IMR-90 (cell line): Measurements from ENCODE around the gene INPP5D. TPM values are rescaled to one million over a fixed set of nuclear protein-coding genes. Genes with fewer than 3 reads are reported as not detected.

Source experiments
- ATAC-seq: fragments of 200-7000 bp; cut with Tn5 transposase; 2 replicates; pipeline ENCODE4 v1.9.1; 2020; ENCODE audit warnings: low read depth, mild to moderate bottlenecking, moderate library complexity
- BruUV-seq: library from RNA; stranded (reverse); fragments of 400-500 nt; replicated peaks from 2 replicates; lab custom pipeline; 2021; lab: Mats Ljungman, UMichigan
- CTCF ChIA-PET: fragments of 300-600 bp; formaldehyde crosslinking; extraction: SDS; loops from one replicate; lab custom pipeline; 2021; ENCODE audit warnings: antibody characterized with exemption; lab: Yijun Ruan, JAX
- POLR2A ChIA-PET: fragments of 300-600 bp; sonication (Branson Sonifier 250); formaldehyde crosslinking; loops from one replicate; lab custom pipeline; 2022; ENCODE audit warnings: antibody characterized with exemption; ENCODE audit not compliant: unreplicated experiment; lab: Charles Lee
- DNase-seq: peaks from one replicate; pipeline ENCODE4 v3.0.0; 2013
- H2AFZ ChIP-seq: replicated peaks from 2 replicates; pipeline ENCODE3; 2013; ENCODE audit warnings: low read length, mild to moderate bottlenecking; ENCODE audit not compliant: poor library complexity
- H2AK5ac ChIP-seq: 2 replicates; pipeline ENCODE4 v1.6.1; 2013; ENCODE audit warnings: low read depth, low read length, inconsistent platforms
- H2AK9ac ChIP-seq: replicated peaks from 2 replicates; pipeline ENCODE3; 2013; ENCODE audit warnings: mild to moderate bottlenecking, low read depth, low read length, moderate library complexity; ENCODE audit not compliant: poor library complexity
- H2BK120ac ChIP-seq: 2 replicates; pipeline ENCODE4 v1.6.1; 2013; ENCODE audit warnings: low read depth, low read length, inconsistent platforms
- H2BK15ac ChIP-seq: 3 replicates; pipeline ENCODE4 v1.6.1; 2013; ENCODE audit warnings: low read depth, low read length, inconsistent platforms
- H2BK20ac ChIP-seq: 2 replicates; pipeline ENCODE4 v1.6.1; 2013; ENCODE audit warnings: low read depth, mild to moderate bottlenecking, inconsistent platforms, low read length, moderate library complexity
- H2BK5ac ChIP-seq: 2 replicates; pipeline ENCODE4 v1.6.1; 2013; ENCODE audit warnings: mild to moderate bottlenecking, low read depth, low read length, inconsistent platforms; ENCODE audit not compliant: poor library complexity, severe bottlenecking
- H3K14ac ChIP-seq: replicated peaks from 2 replicates; pipeline ENCODE4 v1.6.1; 2013; ENCODE audit warnings: low read depth, low read length, inconsistent platforms
- H3K18ac ChIP-seq: 2 replicates; pipeline ENCODE4 v1.6.1; 2013; ENCODE audit warnings: low read depth, low read length, control low read depth
- H3K23ac ChIP-seq: 2 replicates; pipeline ENCODE4 v1.6.1; 2013; ENCODE audit warnings: low read depth, low read length, inconsistent platforms
- H3K27ac ChIP-seq: 2 replicates; pipeline ENCODE4 v1.5.1; 2013; ENCODE audit warnings: mild to moderate bottlenecking, control low read depth, low read length; ENCODE audit not compliant: insufficient read depth
- H3K27me3 ChIP-seq: 2 replicates; pipeline ENCODE4 v1.6.1; 2013; ENCODE audit warnings: low read length; ENCODE audit not compliant: control insufficient read depth, insufficient read depth
- H3K36me3 ChIP-seq: 2 replicates; pipeline ENCODE4 v1.6.1; 2013; ENCODE audit warnings: low read length, mixed read lengths; ENCODE audit not compliant: control insufficient read depth, insufficient read depth
- H3K4ac ChIP-seq: 2 replicates; pipeline ENCODE4 v1.6.1; 2013; ENCODE audit warnings: low read depth, low read length, inconsistent platforms
- H3K4me1 ChIP-seq: 2 replicates; pipeline ENCODE4 v1.6.1; 2013; ENCODE audit warnings: low read length, mixed read lengths; ENCODE audit not compliant: control insufficient read depth, insufficient read depth
- H3K4me2 ChIP-seq: 2 replicates; pipeline ENCODE4 v1.6.1; 2013; ENCODE audit warnings: low read depth, mild to moderate bottlenecking, control low read depth, low read length, moderate library complexity
- H3K4me3 ChIP-seq: 2 replicates; pipeline ENCODE4 v1.5.1; 2013; ENCODE audit warnings: low read depth, mild to moderate bottlenecking, control low read depth, low read length, moderate library complexity; ENCODE audit not compliant: insufficient read depth
- H3K56ac ChIP-seq: 2 replicates; pipeline ENCODE4 v1.6.1; 2013; ENCODE audit warnings: low read length, inconsistent platforms; ENCODE audit not compliant: insufficient read depth; ENCODE audit errors: extremely low read depth
- H3K79me1 ChIP-seq, 2 experiments: 2 replicates each; pipeline ENCODE4 v1.6.1; 2013; ENCODE audit warnings: low read length in 2 of 2, inconsistent platforms in 1 of 2, low read depth in 1 of 2
- H3K9ac ChIP-seq: 2 replicates; pipeline ENCODE4 v1.6.1; 2013; ENCODE audit warnings: low read depth, low read length, control low read depth
- H3K9me1 ChIP-seq: 2 replicates; pipeline ENCODE4 v1.6.1; 2013; ENCODE audit warnings: low read length, inconsistent platforms; ENCODE audit not compliant: insufficient read depth
- H3K9me3 ChIP-seq: 2 replicates; pipeline ENCODE4 v1.6.1; 2013; ENCODE audit warnings: low read length; ENCODE audit not compliant: control insufficient read depth, insufficient read depth
- H4K20me1 ChIP-seq: 2 replicates; pipeline ENCODE4 v1.6.1; 2013; ENCODE audit warnings: low read length, inconsistent platforms; ENCODE audit not compliant: insufficient read depth
- H4K5ac ChIP-seq: 2 replicates; pipeline ENCODE4 v1.6.1; 2013; ENCODE audit warnings: mild to moderate bottlenecking, low read depth, low read length, control low read depth
- H4K8ac ChIP-seq, 2 experiments: 2 replicates each; pipeline ENCODE4 v1.6.1; 2013; ENCODE audit warnings: low read depth in 2 of 2, low read length in 2 of 2, control low read depth in 1 of 2, inconsistent platforms in 1 of 2
- H4K91ac ChIP-seq: 2 replicates; pipeline ENCODE4 v1.6.1; 2013; ENCODE audit warnings: low read depth, low read length, inconsistent platforms; ENCODE audit not compliant: insufficient read depth
- BHLHE40 ChIP-seq: fragments of 150-350 bp; IDR thresholded peaks from 2 replicates; pipeline ENCODE4 v1.6.1; 2016; ENCODE audit warnings: mild to moderate bottlenecking, low read depth, low read length
- CHD1 ChIP-seq: IDR thresholded peaks from 2 replicates; pipeline ENCODE4 v1.6.1; 2012; ENCODE audit warnings: low read depth, low read length, improper control_type of control experiment
- CTCF ChIP-seq: conservative IDR thresholded peaks from 2 replicates; pipeline ENCODE4 v1.5.1; 2012; ENCODE audit warnings: mild to moderate bottlenecking, low read depth, low read length, improper control_type of control experiment
- FOS ChIP-seq: fragments of 150-350 bp; IDR thresholded peaks from 2 replicates; pipeline ENCODE4 v1.6.1; 2016; ENCODE audit warnings: low read depth, low read length
- MAFK ChIP-seq: IDR thresholded peaks from 2 replicates; pipeline ENCODE4 v1.6.1; 2012; ENCODE audit warnings: low read depth, low read length, improper control_type of control experiment
- MAZ ChIP-seq: IDR thresholded peaks from 2 replicates; pipeline ENCODE4 v1.6.1; 2012; ENCODE audit warnings: low read depth, mild to moderate bottlenecking, low read length, improper control_type of control experiment, moderate library complexity, borderline replicate concordance
- MXI1 ChIP-seq: IDR thresholded peaks from 2 replicates; pipeline ENCODE4 v1.6.1; 2012; ENCODE audit warnings: low read depth, mild to moderate bottlenecking, low read length, moderate library complexity, borderline replicate concordance
- NFE2L2 ChIP-seq: fragments of 150-350 bp; IDR thresholded peaks from 2 replicates; pipeline ENCODE4 v1.6.1; 2016; ENCODE audit warnings: low read depth, mild to moderate bottlenecking, low read length
- POLR2A ChIP-seq: IDR thresholded peaks from 2 replicates; pipeline ENCODE4 v1.6.1; 2012; ENCODE audit warnings: mild to moderate bottlenecking, low read depth, low read length
- RCOR1 ChIP-seq: IDR thresholded peaks from 2 replicates; pipeline ENCODE4 v1.6.1; 2012; ENCODE audit warnings: mild to moderate bottlenecking, low read length, improper control_type of control experiment; ENCODE audit not compliant: insufficient replicate concordance
- RFX5 ChIP-seq: IDR thresholded peaks from 2 replicates; pipeline ENCODE4 v1.8.0; 2012; ENCODE audit warnings: low read depth, mild to moderate bottlenecking, low read length, moderate library complexity
- USF2 ChIP-seq: fragments of 150-350 bp; IDR thresholded peaks from 2 replicates; pipeline ENCODE4 v1.6.1; 2017; ENCODE audit warnings: mild to moderate bottlenecking, antibody characterized with exemption, low read length, low read depth
- WGBS, 2 experiments: methylation state at CpG; one replicate each; pipeline versions ENCODE4 v1.1.5 to v1.1.7; 2013; ENCODE audit warnings: missing lambda C conversion rate in 2 of 2; ENCODE audit not compliant: insufficient read length in 1 of 2; ENCODE audit errors: extremely low coverage in 2 of 2; 5-methylcytosine and 5-hydroxymethylcytosine counted together
- dilution Hi-C: fragments of 300-500 bp; cut with HindIII; formaldehyde crosslinking; loops from one replicate; pipeline ENCODE4 v1.14.3; 2018; ENCODE audit warnings: low sequenced_read_pairs; ENCODE audit not compliant: unreplicated experiment
- in situ Hi-C: fragments of 300-500 bp; cut with MboI; formaldehyde crosslinking; loops from 3 replicates; pipeline ENCODE4 v1.14.3; 2019; ENCODE audit warnings: low sequenced_read_pairs, inconsistent platforms, mixed read lengths
- intact Hi-C: fragments of 100-400 bp; cut with micrococcal nuclease; formaldehyde crosslinking; loops from 2 replicates; pipeline ENCODE4 v1.10.0; 2022
- polyA plus RNA-seq, 3 experiments: library from polyadenylated mRNA; depleted of rRNA; stranded (reverse); fragments of >200 nt; gene quantifications; 2 replicates each; pipeline ENCODE4 v1.2.3, GENCODE V29; 2012; ENCODE audit warnings: low replicate concordance in 1 of 3
- total RNA-seq: library from RNA; depleted of rRNA; stranded (reverse); fragments of >200 nt; gene quantifications from 2 replicates; pipeline ENCODE4 v1.2.3, GENCODE V29; 2012

The INPP5D gene
- total and polyA plus RNA-seq, 2 of the 4 experiments (the other 2 are of a cell fraction), result 0.18 to 0.29 TPM

GRCh38 chr2:233022561-233022960 is 37.6 kb upstream of the INPP5D start:
- BruUV-seq, result no TSS peak
- no peak overlapping the region for H3K4me3 ChIP-seq
- ChIA-PET POLR2A (no interaction called here), CTCF (interaction anchor here (0.7 kb wide), 1 partner anchor 41 kb away, joined by 3 read pairs; no protein-coding TSS in a partner anchor)
- H3K27ac ChIP-seq, result no peak overlapping the region
- H4K20me1 ChIP-seq, result no peaks in the 10 kb centered on the region
- H3K9me1 ChIP-seq, result no peaks in the 10 kb centered on the region
- no peak for TF ChIP-seq MAFK
- TF ChIP-seq BHLHE40, result no peak
- no peak for TF ChIP-seq MAZ
- TF ChIP-seq FOS, result no peak
- no peak for TF ChIP-seq RFX5
- TF ChIP-seq USF2, result no peak
- no peak for TF ChIP-seq RCOR1
- TF ChIP-seq CHD1, result no peak
- no peak for TF ChIP-seq POLR2A
- no peak for TF ChIP-seq MXI1
- TF ChIP-seq NFE2L2, result no peak
- no peak for TF ChIP-seq CTCF
- intact Hi-C loops (no loop called here), dilution Hi-C loops (no loop called here), in situ Hi-C loops (no loop called here)
- H3K79me1 ChIP-seq, result no peaks in the 10 kb centered on the region
- no peak overlapping the region for H2BK120ac ChIP-seq
- no peak overlapping the region for H3K9ac ChIP-seq
- H2BK15ac ChIP-seq, result no peak overlapping the region
- H3K36me3 ChIP-seq, result no peaks in the 10 kb centered on the region
- no peak overlapping the region for H4K8ac ChIP-seq
- no peak for ATAC-seq
- no peak overlapping the region for H2BK5ac ChIP-seq
- no peak overlapping the region for H2AK9ac ChIP-seq
- no peak overlapping the region for H4K91ac ChIP-seq
- no peak overlapping the region for H3K18ac ChIP-seq
- H3K14ac ChIP-seq, result no peak overlapping the region
- no peak overlapping the region for H2AK5ac ChIP-seq
- no peak overlapping the region for H4K5ac ChIP-seq
- H3K4me1 ChIP-seq, result no peaks in the 10 kb centered on the region
- H2BK20ac ChIP-seq, result no peak overlapping the region
- no peaks in the 10 kb centered on the region for H3K9me3 ChIP-seq
- DNase-seq, result no peak
- H3K56ac ChIP-seq, result no peak overlapping the region
- no peak overlapping the region for H3K4ac ChIP-seq
- H2AFZ ChIP-seq, result no peak overlapping the region
- no peak overlapping the region for H3K23ac ChIP-seq
- 96% methylated on average over 3 of the region's 8 CpGs; no CpG with 5 or more reads in 1 of the 2 experiments for WGBS, 2 experiments
- no peak overlapping the region for H3K4me2 ChIP-seq
- peaks cover 6% of the 10 kb centered on the region for H3K27me3 ChIP-seq
